T-helper 2 cell treated with Interferon-gamma antibody and Interleukin-4, amounts not matched to agents 5 μg/mL and 100 μg/mL, for 36 hours (primary cell): ENCODE data around the gene USP6.
"Not testable (repeated sequence)": the region's sequence is repeated elsewhere in the genome, so short reads cannot be mapped to it uniquely, and the experiment has no call there.

Experiments
- DNase-seq: peaks from one replicate; pipeline ENCODE4 v3.0.0; 2021; ENCODE audit warnings: low spot score
- H3K27ac Mint-ChIP-seq: one replicate; pipeline ENCODE4 v1.8.0; 2021; ENCODE audit warnings: mild to moderate bottlenecking, mixed read lengths
- H3K27me3 Mint-ChIP-seq: one replicate; pipeline ENCODE4 v1.8.0; 2021; ENCODE audit warnings: low read depth, mixed read lengths
- H3K36me3 Mint-ChIP-seq: one replicate; pipeline ENCODE4 v1.8.0; 2021; ENCODE audit warnings: low read depth, mixed read lengths
- H3K4me1 Mint-ChIP-seq: one replicate; pipeline ENCODE4 v1.8.0; 2021; ENCODE audit warnings: low read depth, mixed read lengths
- H3K4me3 Mint-ChIP-seq: one replicate; pipeline ENCODE4 v1.8.0; 2022; ENCODE audit warnings: mild to moderate bottlenecking, moderate library complexity, mixed read lengths
- H3K9me3 Mint-ChIP-seq: one replicate; pipeline ENCODE4 v1.8.0; 2021; ENCODE audit warnings: mixed read lengths

USP6 gene

GRCh38 chr17:5127910-5128309, 12.1 kb downstream of the USP6 start:
- Mint-ChIP-seq H3K27me3 (peaks cover 17% of the 10 kb centered on the region), H3K36me3 (no peaks in the 10 kb centered on the region), H3K9me3 (no peaks in the 10 kb centered on the region), H3K27ac (no peak overlapping the region), H3K4me1 (no peaks in the 10 kb centered on the region), H3K4me3 (no peak overlapping the region)
- DNase-seq: no peak

- DNase-seq, H3K36me3 Mint-ChIP-seq, H3K9me3 Mint-ChIP-seq, H3K27ac Mint-ChIP-seq, H3K4me3 Mint-ChIP-seq, H3K4me1 Mint-ChIP-seq: not testable (repeated sequence)
- H3K27me3 Mint-ChIP-seq: peaks cover 17% of the 10 kb centered on the region
Observed at GRCh38 chr17:5128387-5128786, 12.6 kb downstream of the USP6 start.

DNA sequence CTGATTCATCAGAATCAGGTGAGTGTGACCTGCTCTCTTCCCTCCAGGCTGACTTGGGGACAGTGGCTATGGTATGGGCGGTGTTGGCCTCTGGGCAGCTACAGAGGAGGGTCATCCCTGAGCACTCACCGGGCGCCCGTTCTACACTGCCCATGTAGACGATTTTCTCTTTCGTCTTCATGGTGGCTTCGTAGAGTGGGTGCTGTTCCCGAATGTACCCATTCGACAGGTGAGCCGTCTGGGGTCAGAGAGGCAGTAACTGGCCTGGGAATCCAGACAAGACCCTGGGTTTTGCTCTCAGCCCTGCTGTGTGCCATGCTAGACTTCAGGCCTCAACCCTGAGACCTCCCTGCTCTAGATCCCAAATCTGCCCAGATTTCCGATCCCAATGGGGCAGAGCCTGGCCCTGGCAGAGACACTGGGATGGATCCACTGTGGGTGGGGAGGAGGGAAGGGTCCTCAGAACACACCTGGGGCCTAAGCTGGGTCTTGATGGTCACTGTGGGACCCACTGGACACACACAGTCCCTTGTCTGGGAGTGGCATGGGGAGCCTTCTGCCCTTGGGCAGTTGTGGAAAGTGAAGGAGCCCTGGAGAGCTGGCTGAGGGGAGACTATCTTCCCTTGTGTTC, 13.2 kb downstream of the USP6 start:
- DNase-seq: no peak
- Mint-ChIP-seq H3K4me1 (no peaks in the 10 kb centered on the region), H3K36me3 (no peaks in the 10 kb centered on the region), H3K9me3 (no peaks in the 10 kb centered on the region), H3K27me3 (peaks cover 12% of the 10 kb centered on the region), H3K27ac (no peak overlapping the region), H3K4me3 (no peak overlapping the region)

DNA sequence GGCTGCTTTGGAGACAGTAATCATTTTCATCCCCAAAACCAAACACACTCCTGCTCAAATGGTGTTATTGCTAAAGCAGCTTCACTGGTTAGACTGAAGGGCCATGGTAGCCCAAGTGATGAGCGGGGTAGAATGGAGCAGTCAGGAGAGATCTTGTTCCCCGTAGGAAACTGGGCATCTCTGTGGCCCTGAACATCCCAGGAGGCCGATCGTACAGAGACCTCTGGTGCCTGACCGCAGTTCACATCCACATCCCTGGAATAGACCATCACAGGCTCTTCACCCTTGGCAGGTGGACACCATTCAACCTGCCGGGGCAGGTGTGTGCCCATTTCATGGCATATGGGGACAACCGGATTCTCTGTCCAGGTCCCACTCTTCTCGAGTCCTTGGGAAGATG, 13.9 kb downstream of the USP6 start:
- not testable (repeated sequence) for H3K36me3 Mint-ChIP-seq, H3K4me3 Mint-ChIP-seq, H3K9me3 Mint-ChIP-seq, H3K27ac Mint-ChIP-seq, H3K4me1 Mint-ChIP-seq, H3K27me3 Mint-ChIP-seq, DNase-seq

- not testable (repeated sequence) for DNase-seq, H3K27ac Mint-ChIP-seq, H3K36me3 Mint-ChIP-seq, H3K9me3 Mint-ChIP-seq, H3K27me3 Mint-ChIP-seq, H3K4me3 Mint-ChIP-seq, H3K4me1 Mint-ChIP-seq
Observed at GRCh38 chr17:5130261-5130660, 14.4 kb downstream of the USP6 start.

- DNase-seq, H3K36me3 Mint-ChIP-seq, H3K4me1 Mint-ChIP-seq, H3K9me3 Mint-ChIP-seq, H3K27ac Mint-ChIP-seq, H3K4me3 Mint-ChIP-seq, H3K27me3 Mint-ChIP-seq: not testable (repeated sequence)
Observed at GRCh38 chr17:5130687-5131086, 14.9 kb downstream of the USP6 start.

GRCh38 chr17:5131146-5131715, 15.4 kb downstream of the USP6 start:
- Mint-ChIP-seq H3K4me1 (no peaks in the 10 kb centered on the region), H3K27ac (no peak overlapping the region), H3K9me3 (no peaks in the 10 kb centered on the region), H3K27me3 (peaks cover 3% of the 10 kb centered on the region), H3K36me3 (no peaks in the 10 kb centered on the region), H3K4me3 (no peak overlapping the region)
- DNase-seq: no peak

- H3K4me3 Mint-ChIP-seq, H3K36me3 Mint-ChIP-seq, H3K27ac Mint-ChIP-seq, H3K27me3 Mint-ChIP-seq, DNase-seq, H3K9me3 Mint-ChIP-seq, H3K4me1 Mint-ChIP-seq: not testable (repeated sequence)
Observed at GRCh38 chr17:5131799-5132502, 16.1 kb downstream of the USP6 start.

GRCh38 chr17:5132503-5133225, 16.8 kb downstream of the USP6 start:
- H3K4me1 Mint-ChIP-seq, H3K36me3 Mint-ChIP-seq, DNase-seq, H3K9me3 Mint-ChIP-seq, H3K4me3 Mint-ChIP-seq, H3K27me3 Mint-ChIP-seq, H3K27ac Mint-ChIP-seq: not testable (repeated sequence)

GRCh38 chr17:5133311-5133710, 17.5 kb downstream of the USP6 start:
- H3K36me3 Mint-ChIP-seq: no peaks in the 10 kb centered on the region
- DNase-seq: no peak
- no peaks in the 10 kb centered on the region for H3K27me3 Mint-ChIP-seq
- no peak overlapping the region for H3K27ac Mint-ChIP-seq
- H3K9me3 Mint-ChIP-seq: no peaks in the 10 kb centered on the region
- H3K4me3 Mint-ChIP-seq: no peak overlapping the region
- no peaks in the 10 kb centered on the region for H3K4me1 Mint-ChIP-seq

- H3K36me3 Mint-ChIP-seq, H3K27ac Mint-ChIP-seq, H3K4me1 Mint-ChIP-seq, H3K27me3 Mint-ChIP-seq, DNase-seq, H3K4me3 Mint-ChIP-seq, H3K9me3 Mint-ChIP-seq: not testable (repeated sequence)
Observed at GRCh38 chr17:5133961-5134360, 18.1 kb downstream of the USP6 start.

- not testable (repeated sequence) for H3K27ac Mint-ChIP-seq, H3K9me3 Mint-ChIP-seq, H3K27me3 Mint-ChIP-seq, H3K4me3 Mint-ChIP-seq, H3K4me1 Mint-ChIP-seq, DNase-seq, H3K36me3 Mint-ChIP-seq
Observed at GRCh38 chr17:5134571-5134970, 18.7 kb downstream of the USP6 start.

DNA sequence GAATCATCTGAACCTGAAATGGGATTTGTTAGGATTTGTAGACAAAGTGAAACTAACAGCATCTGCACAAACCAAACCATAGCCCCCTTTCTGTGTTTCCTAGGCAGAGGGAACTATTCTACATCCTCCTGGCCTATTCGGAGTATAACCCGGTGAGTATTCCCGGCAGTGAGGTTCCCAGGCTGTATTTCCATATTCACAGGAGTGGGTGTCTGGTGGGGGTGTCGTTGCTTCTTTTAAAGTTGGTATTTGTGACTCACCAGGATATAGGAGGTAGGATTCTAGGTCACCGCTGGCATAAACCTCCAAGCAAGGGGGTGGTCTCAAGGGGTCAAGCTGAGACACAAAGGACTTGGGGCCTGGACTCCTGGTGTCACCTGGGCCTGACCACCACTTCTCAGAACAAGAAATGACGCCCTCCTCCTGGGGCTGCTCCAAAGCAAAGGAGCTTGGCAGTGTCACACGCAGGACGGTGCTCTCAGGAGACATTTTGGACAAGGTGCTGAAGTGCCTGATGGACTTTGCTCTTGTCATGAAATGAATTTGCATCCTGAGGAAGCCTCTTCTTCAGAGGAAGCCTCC, 19.4 kb downstream of the USP6 start:
- H3K27me3 Mint-ChIP-seq, H3K27ac Mint-ChIP-seq, H3K9me3 Mint-ChIP-seq, DNase-seq, H3K4me1 Mint-ChIP-seq, H3K4me3 Mint-ChIP-seq, H3K36me3 Mint-ChIP-seq: not testable (repeated sequence)
